GM18499 (cell line): Measurements from ENCODE around the gene ICA1.

Experiments
- ATAC-seq: cut with Tn5 transposase; IDR thresholded peaks from one replicate; pipeline ENCODE4 v1.9.1; 2021; ENCODE audit warnings: moderate number of reproducible peaks; ENCODE audit not compliant: insufficient read depth, unreplicated experiment

ICA1 gene

DNA sequence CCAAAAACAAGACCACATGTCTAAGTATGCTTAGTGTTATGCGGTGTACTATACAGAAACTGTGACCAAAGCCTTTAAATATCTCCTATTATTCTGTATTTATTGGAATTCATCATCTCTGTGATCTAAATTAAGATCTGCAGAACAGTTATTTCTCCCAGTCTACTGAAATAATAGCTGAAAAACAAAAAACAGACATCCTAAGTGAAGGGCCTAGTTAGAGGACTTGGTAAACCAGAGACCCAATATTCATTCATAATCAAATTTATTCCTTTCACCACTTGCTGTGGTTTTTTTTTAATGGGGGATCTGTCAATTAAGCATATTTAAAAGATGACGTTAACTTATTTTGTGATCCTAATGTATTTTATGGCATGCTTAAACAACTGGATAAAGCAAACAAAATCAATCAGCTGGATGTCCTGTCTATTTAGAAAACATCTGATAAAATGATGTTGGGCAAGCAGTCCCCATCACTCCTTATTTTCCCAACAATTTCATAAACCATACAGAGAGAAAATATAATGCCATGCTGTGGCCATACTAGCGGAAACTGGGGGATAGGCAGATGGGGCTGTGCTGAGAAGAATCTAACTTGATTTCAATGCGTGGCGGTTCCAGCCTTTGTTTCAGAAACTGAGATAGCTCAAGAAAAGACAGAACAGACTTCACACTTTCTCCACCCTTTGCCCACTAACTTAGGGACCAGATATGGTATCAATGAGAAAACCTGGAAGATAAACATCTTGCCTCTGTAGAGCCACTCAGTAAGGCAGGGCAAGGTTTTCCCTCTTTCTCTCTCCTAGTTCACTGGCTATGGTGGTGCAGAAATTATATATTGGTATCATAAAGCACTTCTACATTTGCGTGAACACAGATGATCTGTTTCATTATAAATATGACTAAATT, 32.9 kb downstream of the ICA1 start:
- no peak for ATAC-seq

DNA sequence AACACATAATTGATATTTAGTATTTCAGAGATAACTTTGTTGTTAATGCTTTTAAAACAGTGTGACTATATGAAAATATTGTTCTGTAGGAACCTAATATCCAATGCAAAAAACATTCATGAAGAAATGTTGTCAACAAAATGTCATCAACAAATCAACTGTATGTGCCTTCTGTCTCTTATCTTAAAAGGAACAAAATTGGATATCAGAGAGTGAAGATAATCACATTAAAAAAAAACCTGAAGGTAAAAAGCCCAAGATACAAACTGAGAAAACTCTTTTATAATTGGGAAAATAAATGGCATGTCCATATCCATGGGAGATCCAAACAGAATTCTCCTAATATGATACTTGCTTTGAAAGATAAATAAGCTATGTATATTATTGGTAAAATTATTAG, 33.9 kb downstream of the ICA1 start:
- no peak for ATAC-seq

DNA sequence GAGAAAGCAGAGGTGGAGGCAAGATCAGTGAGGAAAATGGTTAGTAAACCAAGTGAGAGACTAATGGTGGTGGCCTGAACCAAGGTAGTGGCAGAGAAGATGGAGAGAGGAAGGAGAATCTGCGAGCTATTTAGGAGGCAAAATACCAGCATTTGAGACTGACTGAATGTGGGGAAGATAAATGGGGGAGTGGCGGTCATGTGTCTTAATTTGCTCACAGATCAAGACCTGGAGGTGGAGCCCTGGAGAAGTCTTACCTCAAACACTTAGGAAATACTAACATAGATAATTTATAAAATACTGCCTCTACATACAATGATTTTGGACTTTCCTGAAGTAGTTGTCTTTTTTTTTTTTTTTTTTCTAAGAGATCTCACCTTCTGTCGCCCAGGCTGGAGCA, 34.7 kb downstream of the ICA1 start:
- no peak for ATAC-seq

DNA sequence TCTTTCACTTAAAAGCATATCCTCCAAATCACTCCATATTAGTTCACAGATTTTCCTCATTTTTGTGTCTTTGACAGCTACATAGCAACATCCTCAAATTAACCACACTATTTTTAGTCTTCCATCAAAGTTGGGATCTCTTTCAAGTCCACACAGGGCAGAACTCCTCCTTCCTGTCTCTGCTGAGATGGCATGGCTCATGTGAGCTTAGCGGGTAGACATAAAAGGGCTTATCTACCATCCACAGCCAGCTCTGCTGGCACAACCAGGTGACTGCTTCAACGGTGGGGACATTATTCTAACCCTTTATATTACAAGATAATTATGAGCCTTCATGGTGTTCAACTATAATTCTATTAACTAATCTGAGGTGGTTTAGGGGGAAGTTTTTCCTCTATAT, 35.5 kb downstream of the ICA1 start:
- ATAC-seq = no peak

DNA sequence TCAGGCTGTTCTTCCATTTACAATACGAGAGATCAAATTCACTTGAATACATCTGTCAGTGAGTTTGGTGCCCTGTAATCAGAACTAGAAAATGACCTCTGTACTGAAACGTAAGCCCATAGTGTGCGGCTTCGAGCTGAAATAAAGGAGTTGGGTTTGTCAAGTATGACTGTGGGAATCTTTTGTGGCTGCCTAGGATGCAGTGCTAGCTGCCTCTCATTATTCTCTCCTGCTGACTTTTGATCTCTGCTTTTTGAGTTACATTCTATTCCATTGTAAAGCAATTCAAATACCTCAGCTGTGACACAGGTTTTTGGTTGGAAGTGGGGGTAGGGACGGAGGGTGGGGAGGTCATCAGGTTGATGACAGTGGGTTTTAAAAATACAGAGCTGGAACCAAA, 40.4 kb downstream of the ICA1 start:
- no peak for ATAC-seq

DNA sequence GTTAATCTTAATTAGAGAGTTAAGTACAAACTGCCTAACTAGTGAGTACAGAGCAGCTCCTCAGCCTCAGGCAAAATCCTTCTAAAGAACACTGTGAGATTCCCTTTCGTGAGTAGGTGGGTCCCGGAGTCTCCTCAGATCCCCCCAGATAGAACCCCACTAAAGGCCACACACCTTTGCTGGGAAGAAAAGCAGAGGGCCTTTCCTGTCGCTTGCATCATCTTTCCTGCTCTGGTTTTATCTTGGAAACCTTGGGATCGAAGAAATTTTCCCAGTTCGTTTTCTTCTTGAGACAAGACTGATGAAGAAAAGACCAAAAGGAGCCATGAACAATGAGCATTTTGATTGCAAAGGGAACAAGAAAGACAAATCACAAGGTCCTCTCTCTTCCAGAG, 40.9 kb downstream of the ICA1 start:
- no peak for ATAC-seq

DNA sequence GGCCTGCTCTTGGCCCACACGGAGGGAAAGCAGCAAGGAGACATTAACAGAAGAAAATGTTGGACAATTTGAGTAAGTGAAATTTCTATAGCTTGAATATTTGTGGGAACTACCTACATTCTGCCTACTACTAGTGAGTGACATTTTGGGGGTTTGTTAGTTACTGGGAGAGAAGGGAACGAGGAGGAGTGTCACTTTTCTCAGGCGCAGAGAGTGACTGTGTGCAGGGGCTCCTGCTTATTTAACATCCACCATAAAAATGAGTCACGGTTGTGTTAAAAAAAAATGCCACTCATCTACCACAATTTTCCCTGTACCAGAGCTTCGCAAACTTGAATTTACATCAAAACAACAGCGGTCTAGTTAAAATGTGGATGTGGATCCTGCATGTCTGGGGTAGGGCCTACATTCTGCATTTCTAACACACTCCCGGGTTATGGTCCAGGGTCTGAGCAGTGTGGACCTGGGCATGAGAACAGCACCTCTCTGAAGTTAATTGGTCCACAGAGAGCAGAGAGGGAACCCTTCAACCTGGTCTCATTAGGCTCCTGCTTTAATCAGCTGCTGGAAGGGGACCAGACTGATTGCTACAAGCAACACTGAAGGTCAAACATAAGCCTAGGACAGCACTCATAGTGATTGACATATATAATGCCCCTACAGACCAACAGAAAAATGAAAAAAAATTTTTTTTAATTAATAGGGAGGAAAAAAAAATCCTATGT, 41.4 kb downstream of the ICA1 start:
- ATAC-seq = no peak

DNA sequence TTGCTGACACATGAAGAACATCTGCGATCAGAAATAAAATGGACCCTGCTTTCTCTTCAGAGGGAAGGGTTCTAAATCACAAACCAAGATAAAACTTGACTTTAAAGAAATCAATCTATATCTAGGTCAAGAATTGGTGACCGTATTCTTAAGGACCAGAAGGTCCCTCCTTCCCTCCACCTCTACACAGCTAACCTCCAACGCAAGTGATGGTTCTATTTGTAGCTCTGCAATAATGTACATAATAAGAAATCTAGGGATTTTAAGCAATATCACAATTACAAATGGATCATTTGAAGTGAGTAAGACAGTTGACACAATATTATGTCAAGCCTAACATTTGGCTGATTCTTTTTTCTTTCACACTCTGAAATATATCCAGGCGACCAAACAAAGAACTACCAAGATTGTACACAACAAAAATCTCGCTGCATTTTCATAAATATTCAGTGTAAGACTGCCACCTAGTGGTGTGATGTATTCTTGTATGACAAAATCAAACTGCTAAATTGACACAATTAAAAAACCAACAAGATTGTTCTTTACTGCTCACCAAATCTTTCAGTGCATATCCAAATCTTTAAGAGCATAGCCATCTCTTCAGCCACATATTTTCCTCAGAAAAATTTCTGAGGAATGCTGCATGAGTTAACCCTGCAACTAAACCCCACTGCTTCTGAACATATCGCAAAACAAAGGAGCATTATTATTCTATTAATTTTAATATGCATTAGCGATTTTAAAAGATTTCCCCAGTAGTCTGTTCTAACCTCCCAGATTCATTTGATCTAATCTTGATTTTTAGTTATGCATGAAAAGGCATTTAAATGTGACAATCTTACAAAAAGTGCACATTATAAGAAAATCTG, 44.5 kb downstream of the ICA1 start:
- no peak for ATAC-seq

DNA sequence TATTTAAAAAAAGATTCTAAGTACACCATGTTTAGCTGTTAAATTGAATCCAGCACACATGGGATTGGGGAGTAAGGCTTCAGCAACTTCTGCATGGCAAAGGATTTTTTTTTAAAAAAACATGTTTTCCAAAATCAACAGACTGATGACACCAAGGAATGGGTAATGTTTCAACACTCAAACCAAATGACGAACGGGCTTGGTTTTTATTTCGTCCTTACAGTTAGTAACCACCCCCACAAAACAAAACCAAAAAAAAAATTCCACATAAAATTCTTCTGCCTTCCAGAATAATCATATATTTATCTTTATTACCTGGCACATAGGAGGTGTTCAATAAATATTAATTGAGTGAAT, 45.7 kb downstream of the ICA1 start:
- no peak for ATAC-seq

DNA sequence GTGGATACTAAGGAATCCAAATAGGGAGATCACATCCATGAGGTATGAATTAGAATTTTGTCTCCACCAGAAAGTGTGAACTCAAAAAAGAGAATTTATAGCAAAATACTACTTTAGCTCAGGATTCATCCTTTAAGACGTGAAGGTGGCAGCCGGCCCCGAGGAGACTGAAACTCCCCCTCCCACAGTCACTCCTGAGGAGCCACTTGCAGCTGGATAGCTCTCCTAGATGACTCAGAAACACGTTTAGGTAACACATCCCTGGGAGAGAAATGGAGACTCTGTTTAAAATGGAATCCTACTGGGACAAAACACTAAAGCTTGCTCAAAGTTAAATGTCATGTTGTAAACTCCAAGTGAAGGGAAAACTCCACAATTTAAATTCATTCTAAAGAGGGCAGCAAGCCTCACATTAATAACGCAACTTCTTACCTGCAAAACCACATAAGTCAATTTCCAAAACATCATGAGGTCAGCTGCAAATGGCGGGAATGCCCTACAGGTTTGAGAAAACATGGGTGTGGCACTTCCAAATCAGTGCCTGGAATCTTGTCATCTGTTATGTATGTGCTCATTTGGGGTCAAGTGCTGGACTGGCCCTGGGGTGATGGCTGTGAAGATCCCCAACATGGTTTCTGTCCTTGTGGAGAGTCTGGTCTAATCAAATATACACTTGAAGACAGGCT, 46.2 kb downstream of the ICA1 start:
- ATAC-seq = no peak

DNA sequence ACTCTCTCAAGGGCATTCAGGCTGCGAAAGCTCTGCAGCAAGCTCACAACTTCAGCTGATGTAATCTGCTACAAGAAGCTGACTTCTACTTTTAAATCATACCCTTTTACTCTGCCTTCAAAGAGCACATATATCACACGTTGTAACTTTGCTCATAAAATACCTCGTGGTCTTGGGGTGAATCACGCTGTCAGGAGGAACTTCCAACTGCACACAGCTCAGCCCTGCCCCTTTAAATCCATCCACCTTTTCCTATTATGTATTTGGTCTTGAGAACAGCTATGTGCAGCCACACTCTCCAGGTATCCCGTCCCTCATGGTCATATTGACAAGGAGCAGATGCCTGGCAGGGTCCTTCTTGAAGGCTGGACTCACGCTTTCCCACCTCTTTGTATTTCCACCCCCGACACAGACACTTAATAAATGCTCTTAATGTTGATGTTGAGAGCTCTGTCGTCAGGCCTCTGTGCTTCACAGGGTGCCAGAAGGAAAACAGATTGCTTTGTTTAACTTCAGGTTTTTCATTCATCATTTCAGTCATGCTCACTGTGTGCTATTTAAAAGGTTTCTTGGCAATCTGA, 47.6 kb downstream of the ICA1 start:
- no peak for ATAC-seq

DNA sequence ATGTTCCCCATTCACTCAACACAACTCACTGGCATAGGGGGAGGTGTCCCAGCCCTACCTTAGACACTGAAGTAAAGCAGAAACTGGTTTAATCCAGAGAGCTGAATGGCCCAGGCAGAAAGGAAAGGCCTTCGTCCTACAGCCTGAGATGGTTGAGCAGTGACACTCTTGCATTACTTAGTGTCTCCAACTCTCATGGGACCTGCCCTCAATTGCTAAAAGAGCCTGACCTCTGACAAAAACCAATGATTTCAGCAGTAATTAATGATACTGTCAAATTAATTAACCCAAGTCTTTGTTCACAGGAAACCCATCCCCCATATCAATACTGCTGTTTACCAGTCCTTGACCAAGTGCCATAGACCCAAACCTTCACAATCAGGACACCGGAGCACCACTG, 48.6 kb downstream of the ICA1 start:
- ATAC-seq = no peak

DNA sequence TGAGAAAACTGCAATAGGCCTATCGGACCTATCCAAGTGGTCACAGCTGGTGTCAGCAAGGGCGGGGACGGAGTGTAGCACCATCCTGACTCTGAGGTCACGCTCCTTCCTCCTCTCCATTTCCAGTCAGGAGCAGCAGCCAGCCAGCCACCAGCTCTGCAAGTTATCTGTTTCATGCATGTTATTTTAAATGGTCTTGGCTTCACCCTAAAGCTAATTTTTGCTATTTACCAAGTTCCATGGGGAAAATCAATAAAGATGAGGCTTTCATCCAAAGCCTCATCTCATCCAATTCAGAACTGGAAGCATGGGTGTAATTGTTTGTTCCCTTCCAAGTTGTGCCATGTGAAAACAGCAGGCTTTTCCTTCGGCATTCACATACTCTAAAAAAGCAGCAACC, 49.3 kb downstream of the ICA1 start:
- ATAC-seq = no peak

DNA sequence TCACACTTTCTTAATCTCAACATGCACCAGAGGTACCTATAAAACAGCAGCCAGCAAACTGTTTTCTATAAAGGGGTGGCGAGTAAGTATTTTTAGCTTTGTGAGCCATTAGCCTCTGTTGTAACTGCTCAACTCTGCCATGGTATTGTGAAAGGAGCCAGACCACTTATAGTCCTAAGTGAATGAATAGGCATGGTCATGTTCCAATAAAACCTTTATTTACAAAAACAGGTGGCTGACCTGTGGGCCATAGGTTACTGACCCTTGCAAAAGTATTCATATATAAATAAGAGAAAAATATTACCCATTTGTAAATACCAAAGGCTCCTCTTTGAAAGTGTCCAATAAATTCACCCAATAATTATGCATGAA, 50.3 kb downstream of the ICA1 start:
- no peak for ATAC-seq

DNA sequence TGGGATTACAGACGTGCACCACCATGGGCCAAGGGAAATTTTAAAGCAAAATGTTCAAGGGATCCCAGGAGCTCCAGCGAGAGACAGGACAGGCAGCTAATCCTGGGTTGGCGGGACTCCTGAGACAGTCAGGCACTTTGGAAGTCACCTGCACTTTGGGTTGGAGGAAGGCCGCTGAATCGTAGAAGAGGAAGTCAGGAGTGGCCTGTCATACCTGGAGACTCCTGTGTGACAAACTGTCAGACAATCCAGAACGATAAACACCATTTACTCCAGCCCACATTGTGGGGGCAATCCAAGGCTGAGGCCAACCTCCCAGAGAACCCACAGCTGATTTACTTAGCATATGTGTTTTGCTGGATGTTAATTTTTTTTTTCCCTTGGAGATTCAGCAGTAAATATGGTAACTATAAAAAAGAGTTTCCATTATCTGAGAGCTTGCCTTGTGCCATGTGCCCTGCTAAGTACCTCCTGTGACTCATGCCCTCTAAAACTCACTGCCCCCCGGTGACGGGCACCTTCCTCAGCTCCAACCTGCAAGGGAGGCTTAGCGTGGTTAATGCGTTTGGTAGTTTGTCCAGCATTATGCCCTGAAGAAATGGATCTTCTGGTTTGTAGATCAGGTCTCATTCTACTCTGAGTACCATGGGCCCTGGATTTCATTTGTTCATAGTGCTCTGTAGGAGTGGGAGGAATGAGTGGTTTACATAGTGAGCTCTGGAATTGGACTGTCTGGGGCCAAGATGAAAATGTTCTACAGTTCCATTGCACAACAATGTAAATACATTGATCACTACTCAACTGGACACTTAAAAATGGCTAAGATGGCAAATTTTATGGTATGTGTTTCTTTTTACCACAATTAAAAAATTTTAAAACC, 50.9 kb downstream of the ICA1 start:
- no peak for ATAC-seq

DNA sequence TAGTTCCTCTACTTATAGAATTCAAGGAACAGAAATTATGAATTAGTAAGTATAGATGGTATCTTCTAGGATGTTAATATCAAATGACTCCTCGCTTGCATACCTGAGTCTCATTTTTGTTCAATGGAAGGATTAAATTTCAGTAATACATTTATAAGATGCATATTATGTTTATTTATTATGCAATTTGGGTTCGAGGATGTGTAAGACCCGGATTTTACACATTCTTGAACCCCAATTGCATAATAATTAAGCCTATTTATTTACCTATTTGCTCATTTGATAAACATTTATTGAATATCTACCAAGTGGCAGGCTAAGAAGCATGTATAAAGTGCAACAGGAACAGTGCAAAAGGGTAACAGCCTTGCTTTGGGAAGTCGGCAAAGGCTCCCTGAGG, 52.6 kb downstream of the ICA1 start:
- ATAC-seq = no peak

DNA sequence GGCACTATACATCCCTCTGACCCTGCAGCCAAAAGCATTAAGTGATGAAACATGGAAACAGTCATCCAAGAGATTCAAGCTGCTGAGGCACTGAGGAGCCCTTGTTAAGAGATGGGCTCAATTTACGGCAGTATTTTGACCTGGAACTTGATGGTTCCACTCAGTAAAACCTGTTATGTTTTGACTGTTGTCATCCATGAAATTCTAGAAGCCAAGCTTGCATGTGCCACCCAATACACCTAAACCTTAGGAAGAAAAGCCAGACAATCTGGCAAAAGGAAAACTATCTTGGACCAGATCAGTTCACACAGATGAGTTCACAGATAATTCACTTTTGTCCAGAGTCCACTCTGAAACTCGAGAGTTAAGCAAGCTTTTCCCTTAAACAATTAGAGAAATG, 53.2 kb downstream of the ICA1 start:
- ATAC-seq = no peak

DNA sequence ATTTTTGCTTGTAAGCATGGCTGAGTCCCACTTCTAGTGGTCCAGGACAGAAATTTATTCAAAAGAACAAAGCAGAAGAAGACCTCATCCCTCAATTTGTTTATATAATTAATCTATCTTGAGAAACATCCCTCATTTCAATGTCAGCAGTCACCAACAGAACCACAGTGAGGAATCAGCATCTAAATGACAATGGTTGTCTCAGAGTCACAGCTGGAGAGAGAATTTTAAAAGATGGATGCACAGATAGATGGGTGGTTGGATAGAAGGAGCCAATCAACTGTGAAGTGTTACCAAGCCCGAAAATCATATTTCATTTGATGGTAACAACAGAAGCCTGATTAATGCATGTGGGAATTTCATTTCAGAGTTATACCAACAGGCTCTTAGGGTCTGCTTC, 55.0 kb downstream of the ICA1 start:
- ATAC-seq = no peak

DNA sequence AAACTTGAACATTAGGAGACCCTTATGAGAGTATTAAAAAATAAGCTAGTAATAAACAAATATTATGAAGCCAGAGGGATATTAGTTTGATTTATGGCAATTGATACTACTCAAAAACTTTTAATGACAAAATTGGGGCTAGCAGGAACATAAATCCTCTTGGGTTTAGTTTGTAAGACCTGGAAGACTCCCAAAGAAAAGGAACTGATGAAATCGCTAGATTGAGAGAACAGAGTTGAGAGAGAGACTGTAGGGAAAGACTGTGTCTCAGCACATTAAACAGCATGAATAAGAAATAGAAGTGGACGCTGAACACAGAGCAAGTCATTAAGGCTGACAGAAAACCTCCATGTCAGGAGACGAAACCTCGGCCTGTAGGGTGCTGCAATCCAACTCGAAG, 56.4 kb downstream of the ICA1 start:
- ATAC-seq = no peak
